Panc1 (cell line): ENCODE results near the gene NIT1. TPM values are rescaled to one million over a fixed set of nuclear protein-coding genes. Genes with fewer than 3 reads are reported as not detected.

Source experiments
- total RNA-seq: library from RNA; stranded (reverse); gene quantifications from one replicate; pipeline ENCODE4 v1.2.1, GENCODE V29; 2021; ENCODE audit not compliant: unreplicated experiment

NIT1 gene
- total RNA-seq, 1 experiment from 2014 or later: 31.3 TPM

Other genes with a start within 250 kb of the NIT1 start
- not detected for gene ITLN1, start 232.9 kb upstream of the NIT1 start, total RNA-seq
- not detected for gene ITLN2, start 163.3 kb upstream of the NIT1 start, total RNA-seq
- 63.0 TPM for gene F11R, start 97.0 kb upstream of the NIT1 start, total RNA-seq
- 20.1 TPM for gene TSTD1, start 79.1 kb upstream of the NIT1 start, total RNA-seq
- gene USF1, start 72.1 kb upstream of the NIT1 start, total RNA-seq: 57.7 TPM
- 0.36 TPM for gene ARHGAP30, start 48.2 kb upstream of the NIT1 start, total RNA-seq
- not detected for gene NECTIN4, start 28.5 kb upstream of the NIT1 start, total RNA-seq
- gene KLHDC9, start 19.7 kb upstream of the NIT1 start, total RNA-seq: 7.6 TPM
- 98.6 TPM for gene PFDN2, start 68 bp upstream of the NIT1 start, total RNA-seq
- gene DEDD, start 14.6 kb downstream of the NIT1 start, total RNA-seq: 42.5 TPM
- gene UFC1, start 35.9 kb downstream of the NIT1 start, total RNA-seq: 127 TPM
- gene USP21, start 41.4 kb downstream of the NIT1 start, total RNA-seq: 41.9 TPM
- gene PPOX, start 48.3 kb downstream of the NIT1 start, total RNA-seq: 20.6 TPM
- 28.6 TPM for gene B4GALT3, start 59.4 kb downstream of the NIT1 start, total RNA-seq
- gene ADAMTS4, start 80.9 kb downstream of the NIT1 start, total RNA-seq: 0.26 TPM
- gene NDUFS2, start 84.3 kb downstream of the NIT1 start, total RNA-seq: 94.9 TPM
- 0.77 TPM for gene FCER1G, start 97.2 kb downstream of the NIT1 start, total RNA-seq
- gene APOA2, start 105.5 kb downstream of the NIT1 start, total RNA-seq: 1.4 TPM
- 9.2 TPM for gene TOMM40L, start 108.0 kb downstream of the NIT1 start, total RNA-seq
- gene NR1I3, start 120.1 kb downstream of the NIT1 start, total RNA-seq: not detected
- gene PCP4L1, start 140.6 kb downstream of the NIT1 start, total RNA-seq: not detected
- gene MPZ, start 191.9 kb downstream of the NIT1 start, total RNA-seq: not detected
- gene SDHC, start 196.3 kb downstream of the NIT1 start, total RNA-seq: 221 TPM
- gene CFAP126, start 249.8 kb downstream of the NIT1 start, total RNA-seq: not detected